GM12878 (cell line): ENCODE results near the gene RGS12. TPM values are rescaled to one million over a fixed set of nuclear protein-coding genes. Genes with fewer than 3 reads are reported as not detected.

Experiments used
- ATAC-seq: fragments of 200-7000 bp; cut with Tn5 transposase; 3 replicates; pipeline ENCODE4 v1.9.1; 2020; ENCODE audit warnings: mild to moderate bottlenecking, moderate library complexity
- BruUV-seq: library from RNA; stranded (reverse); fragments of 400-500 nt; replicated peaks from 2 replicates; lab custom pipeline; 2021; lab: Mats Ljungman, UMichigan
- CTCF ChIA-PET: fragments of 300-600 bp; sonication (Branson Sonifier 250); formaldehyde crosslinking; extraction: SDS; loops from one replicate; lab custom pipeline; 2021; ENCODE audit warnings: inconsistent platforms; lab: Yijun Ruan, JAX
- POLR2A ChIA-PET: fragments of 350-600 bp; formaldehyde crosslinking; extraction: SDS; loops from one replicate; lab custom pipeline; 2021; ENCODE audit warnings: inconsistent platforms; lab: Charles Lee
- RAD21 ChIA-PET: fragments of 300-600 bp; sonication (Branson Sonifier 250); formaldehyde crosslinking; loops from one replicate; lab custom pipeline; 2023; ENCODE audit warnings: antibody characterized with exemption; ENCODE audit not compliant: unreplicated experiment; lab: Charles Lee
- SMC1A ChIA-PET: fragments of 300-600 bp; sonication (Branson Sonifier 250); formaldehyde crosslinking; loops from one replicate; lab custom pipeline; 2023; ENCODE audit not compliant: unreplicated experiment, uncharacterized antibody; lab: Charles Lee
- DNase-seq: peaks from one replicate; pipeline ENCODE4 v3.0.0-alpha.2; 2011; ENCODE audit warnings: low read depth, low spot score
- FAIRE-seq: peaks from 3 replicates; lab custom pipeline; 2011; peaks lifted over from hg19 to GRCh38; lab: Jason Lieb, UNC
- H2AFZ ChIP-seq: 2 replicates; pipeline ENCODE4 v1.6.0; 2011; ENCODE audit warnings: low read depth, low read length, control low read depth; ENCODE audit not compliant: control insufficient read depth
- H3K27ac ChIP-seq: 2 replicates; pipeline ENCODE4 v1.5.1; 2011; ENCODE audit warnings: control low read depth; ENCODE audit not compliant: control insufficient read depth, insufficient read depth
- H3K27me3 ChIP-seq, 2 experiments: replicated peaks in 1 of 2; 2 replicates each; pipeline versions ENCODE4 v1.6.0 to v1.6.1; 2011; ENCODE audit warnings: low read length in 1 of 2; ENCODE audit not compliant: control insufficient read depth in 2 of 2, insufficient read depth in 2 of 2
- H3K36me3 ChIP-seq, 2 experiments: 2 replicates each; pipeline ENCODE4 v1.5.1; 2011; ENCODE audit warnings: low read length in 1 of 2; ENCODE audit not compliant: control insufficient read depth in 2 of 2, insufficient read depth in 2 of 2
- H3K4me1 ChIP-seq: 2 replicates; pipeline ENCODE4 v1.6.1; 2011; ENCODE audit warnings: mild to moderate bottlenecking, low read length, moderate library complexity, mixed read lengths; ENCODE audit not compliant: control insufficient read depth, insufficient read depth
- H3K4me2 ChIP-seq: 2 replicates; pipeline ENCODE4 v1.6.0; 2011; ENCODE audit warnings: control low read depth; ENCODE audit not compliant: control insufficient read depth, insufficient read depth
- H3K4me3 ChIP-seq: fragments of 200-600 bp; sonication (generic); 2 replicates; pipeline ENCODE4 v1.5.1; 2016
- H3K79me2 ChIP-seq: 2 replicates; pipeline ENCODE4 v1.6.0; 2011; ENCODE audit warnings: low read length; ENCODE audit not compliant: control insufficient read depth, insufficient read depth
- H3K9ac ChIP-seq: 2 replicates; pipeline ENCODE4 v1.8.0; 2011; ENCODE audit warnings: low read length, control low read depth, mixed read lengths; ENCODE audit not compliant: control insufficient read depth, insufficient read depth
- H3K9me3 ChIP-seq: replicated peaks from 3 replicates; pipeline ENCODE4 v1.5.1; 2011; ENCODE audit warnings: mild to moderate bottlenecking, low read length; ENCODE audit not compliant: control insufficient read depth, insufficient read depth
- H4K20me1 ChIP-seq: 2 replicates; pipeline ENCODE4 v1.6.0; 2011; ENCODE audit not compliant: control insufficient read depth, insufficient read depth
- BRCA1 ChIP-seq: IDR thresholded peaks from 2 replicates; pipeline ENCODE4 v1.6.1; 2011; ENCODE audit warnings: low read depth, low read length, improper control_type of control experiment
- ETV6 ChIP-seq, 2 experiments: fragments of 450-650 bp in 1 of 2; IDR thresholded peaks in 1 of 2; conservative IDR thresholded peaks in 1 of 2; 2 replicates each; pipeline ENCODE4 v1.6.1; 2014; ENCODE audit warnings: antibody characterized with exemption in 1 of 2, borderline replicate concordance in 1 of 2, low read depth in 1 of 2, mild to moderate bottlenecking in 1 of 2, moderate library complexity in 1 of 2
- NR2F1 ChIP-seq: fragments of 450-650 bp; conservative IDR thresholded peaks from 2 replicates; pipeline ENCODE4 v1.6.1; 2017; ENCODE audit warnings: mild to moderate bottlenecking
- POU2F2 ChIP-seq: IDR thresholded peaks from 3 replicates; pipeline ENCODE4 v1.6.1; 2011; ENCODE audit warnings: low read depth, mild to moderate bottlenecking, low read length, borderline replicate concordance
- PRDM15 ChIP-seq: fragments of 450-650 bp; formaldehyde crosslinking; IDR thresholded peaks from 2 replicates; pipeline ENCODE4 v1.4.0; 2020; ENCODE audit warnings: mild to moderate bottlenecking, moderate library complexity
- SKIL ChIP-seq: fragments of 450-650 bp; IDR thresholded peaks from 2 replicates; pipeline ENCODE4 v1.6.1; 2017; ENCODE audit warnings: mild to moderate bottlenecking, low read depth, inconsistent platforms; ENCODE audit not compliant: poor library complexity, severe bottlenecking
- SMAD1 ChIP-seq: fragments of 450-650 bp; IDR thresholded peaks from 2 replicates; pipeline ENCODE4 v1.6.1; 2018; ENCODE audit warnings: mild to moderate bottlenecking, low read depth; ENCODE audit not compliant: partially characterized antibody
- SUZ12 ChIP-seq: fragments of 200-600 bp; sonication (generic); IDR thresholded peaks from one replicate; pipeline ENCODE4 v1.6.1; 2018; ENCODE audit warnings: antibody characterized with exemption, mild to moderate bottlenecking; ENCODE audit not compliant: unreplicated experiment
- ZBED1 ChIP-seq: IDR thresholded peaks from 2 replicates; pipeline ENCODE4 v1.6.1; 2016; ENCODE audit warnings: borderline replicate concordance
- ZBTB11 ChIP-seq: fragments of 450-650 bp; formaldehyde crosslinking; IDR thresholded peaks from 2 replicates; pipeline ENCODE4 v1.5.0; 2022; ENCODE audit warnings: mild to moderate bottlenecking, missing genetic modification characterization
- ZNF207 ChIP-seq: fragments of 450-650 bp; IDR thresholded peaks from 2 replicates; pipeline ENCODE4 v1.6.1; 2014; ENCODE audit warnings: antibody characterized with exemption, mild to moderate bottlenecking, borderline replicate concordance
- ZNF274 ChIP-seq: IDR thresholded peaks from one replicate; pipeline ENCODE4 v1.8.0; 2011; ENCODE audit not compliant: insufficient read length, insufficient read depth
- WGBS: methylation state at CpG from one replicate; pipeline ENCODE4 v1.1.6; 2016; ENCODE audit warnings: low lambda C conversion rate; ENCODE audit not compliant: insufficient replicate concordance, insufficient coverage; ENCODE audit errors: missing lambda C conversion rate; 5-methylcytosine and 5-hydroxymethylcytosine counted together
- in situ Hi-C: fragments of 300-500 bp; cut with MboI; formaldehyde crosslinking; loops from 9 replicates; pipeline ENCODE4 v1.14.3; 2018; ENCODE audit warnings: mixed read lengths
- intact Hi-C: fragments of 100-400 bp; cut with micrococcal nuclease; formaldehyde crosslinking; loops from one replicate; pipeline ENCODE4 v1.14.2; 2022; ENCODE audit not compliant: unreplicated experiment
- polyA plus RNA-seq, 11 experiments: library from polyadenylated mRNA; depleted of rRNA in 4 of 11; unstranded in 6 of 11; stranded (reverse) in 5 of 11; fragments of >200 nt; fragmentation: Nextera tagmentation in 4 of 11; fragmentation: Illumina TruSeq in 1 of 11; extraction: Ambion mirVana in 4 of 11; extraction: Trizol in 1 of 11; gene quantifications; 1 replicate in 1 of 11; 2 replicates in 10 of 11; pipeline versions ENCODE4 v1.2.1 to v1.2.3, GENCODE V29; 2011 to 2016; ENCODE audit warnings: inconsistent platforms in 2 of 11, missing spikeins in 2 of 11, low read depth in 1 of 11
- total RNA-seq, 4 experiments: library from RNA; depleted of rRNA in 3 of 4; stranded (reverse); fragments of >200 nt in 3 of 4; fragmentation: Illumina TruSeq in 1 of 4; extraction: Trizol in 1 of 4; gene quantifications; 2 replicates each; pipeline versions ENCODE4 v1.2.1 to v1.2.3, GENCODE V29; 2013 to 2021

Gene RGS12
- total and polyA plus RNA-seq, 10 of the 15 experiments (the other 5 are each of a cell fraction or from before 2014, with no cell fraction given) = 0.02 to 2.2 (median 0.73) TPM

GRCh38 chr4:3252831-3253641, 39.8 kb upstream of the RGS12 start:
- Histone ChIP-seq H4K20me1 (no peaks in the 10 kb centered on the region), H2AFZ (no peak overlapping the region), H3K4me3 (no peak overlapping the region), H3K4me1 (peaks cover 3% of the 10 kb centered on the region; the same call in 1 of the 2 replicates), H3K79me2 (no peaks in the 10 kb centered on the region), H3K9me3 (no peaks in the 10 kb centered on the region), H3K9ac (no peak overlapping the region), H3K36me3 (no peaks in the 10 kb centered on the region), H3K27ac (no peak overlapping the region), H3K4me2 (no peak overlapping the region), H3K27me3 (no peaks in the 10 kb centered on the region)
- ATAC-seq (no peak), DNase-seq (no peak), FAIRE-seq (no peak)
- ChIA-PET SMC1A (no interaction called here), CTCF (no interaction called here), RAD21 (no interaction called here), POLR2A (no interaction called here)
- in situ Hi-C loops = no loop called here
- WGBS = 89% methylated on average over 34 of the region's 38 CpGs
- no TSS peak for BruUV-seq
- intact Hi-C loops = no loop called here
- TF ChIP-seq PRDM15 (CRISPR knock-in tag) (no peak), POU2F2 (no peak), SMAD1 (no peak), ZBED1 (no peak), SUZ12 (no peak), BRCA1 (no peak), NR2F1 (no peak), SKIL (no peak), ZNF274 (no peak), ETV6 (conservative IDR thresholded peaks at IDR 0.05 in 1 of 2, IDR thresholded peaks at IDR 0.05 in 1 of 2; ENCODE audit: borderline replicate concordance in 1 of 2, low read depth in 1 of 2) (no peak), ZBTB11 (CRISPR knock-in tag) (no peak), ZNF207 (no peak)
